Measurements from ENCODE around the gene ATP4A.
"Not testable (repeated sequence)": the region's sequence is repeated elsewhere in the genome, so short reads cannot be mapped to it uniquely, and the experiment has no call there.

The ATP4A gene

DNA sequence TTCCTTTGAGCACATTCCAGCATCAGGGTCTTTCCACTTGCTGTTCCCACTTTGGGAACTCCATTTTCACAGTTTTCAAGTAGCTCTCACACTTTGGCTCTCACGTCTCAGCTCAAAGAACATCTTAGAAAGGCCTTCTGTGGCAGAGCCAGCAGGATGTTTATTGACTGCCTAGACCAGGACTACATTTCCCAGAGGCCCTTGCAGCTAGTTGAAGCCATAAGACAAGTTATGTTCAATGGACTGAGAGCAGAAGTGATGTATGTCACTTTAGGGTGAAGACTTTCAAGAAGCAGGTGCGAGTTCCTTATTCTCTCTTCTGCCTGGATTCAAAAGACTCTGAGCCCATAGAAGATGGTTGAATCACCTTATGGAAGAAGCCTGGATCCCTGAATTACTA is 44.8 kb upstream of the ATP4A start:
- H3K27ac ChIP-seq, result no peak overlapping the region
- H3K36me3 ChIP-seq (ENCODE audit: insufficient read depth), result no peaks in the 10 kb centered on the region
- H4K20me1 ChIP-seq (ENCODE audit: insufficient read depth), result no peaks in the 10 kb centered on the region
- H3K4me2 ChIP-seq, result no peak overlapping the region
- H3K4me3 ChIP-seq (IDR thresholded peaks at IDR 0.05; ENCODE audit: insufficient read depth, low read depth, low read length), result no peak overlapping the region
- no peak overlapping the region for H3K9ac ChIP-seq
- TF ChIP-seq, protein P1, sequence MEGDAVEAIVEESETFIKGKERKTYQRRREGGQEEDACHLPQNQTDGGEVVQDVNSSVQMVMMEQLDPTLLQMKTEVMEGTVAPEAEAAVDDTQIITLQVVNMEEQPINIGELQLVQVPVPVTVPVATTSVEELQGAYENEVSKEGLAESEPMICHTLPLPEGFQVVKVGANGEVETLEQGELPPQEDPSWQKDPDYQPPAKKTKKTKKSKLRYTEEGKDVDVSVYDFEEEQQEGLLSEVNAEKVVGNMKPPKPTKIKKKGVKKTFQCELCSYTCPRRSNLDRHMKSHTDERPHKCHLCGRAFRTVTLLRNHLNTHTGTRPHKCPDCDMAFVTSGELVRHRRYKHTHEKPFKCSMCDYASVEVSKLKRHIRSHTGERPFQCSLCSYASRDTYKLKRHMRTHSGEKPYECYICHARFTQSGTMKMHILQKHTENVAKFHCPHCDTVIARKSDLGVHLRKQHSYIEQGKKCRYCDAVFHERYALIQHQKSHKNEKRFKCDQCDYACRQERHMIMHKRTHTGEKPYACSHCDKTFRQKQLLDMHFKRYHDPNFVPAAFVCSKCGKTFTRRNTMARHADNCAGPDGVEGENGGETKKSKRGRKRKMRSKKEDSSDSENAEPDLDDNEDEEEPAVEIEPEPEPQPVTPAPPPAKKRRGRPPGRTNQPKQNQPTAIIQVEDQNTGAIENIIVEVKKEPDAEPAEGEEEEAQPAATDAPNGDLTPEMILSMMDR (conservative IDR thresholded peaks at IDR 0.05; ENCODE audit: low read depth, low read length), result no peak
- peaks cover 2% of the 10 kb centered on the region; the same call in 1 of the 2 replicates for H3K27me3 ChIP-seq (ENCODE audit: insufficient read depth, low read depth)
- H3K4me1 ChIP-seq (ENCODE audit: low read depth, poor library complexity, severe bottlenecking), result peaks cover 5% of the 10 kb centered on the region
- H2AFZ ChIP-seq (ENCODE audit: low read depth), result no peak overlapping the region
- no peaks in the 10 kb centered on the region; the same call in 1 of the 2 replicates for H3K79me2 ChIP-seq (ENCODE audit: insufficient read depth, low read depth)

DNA sequence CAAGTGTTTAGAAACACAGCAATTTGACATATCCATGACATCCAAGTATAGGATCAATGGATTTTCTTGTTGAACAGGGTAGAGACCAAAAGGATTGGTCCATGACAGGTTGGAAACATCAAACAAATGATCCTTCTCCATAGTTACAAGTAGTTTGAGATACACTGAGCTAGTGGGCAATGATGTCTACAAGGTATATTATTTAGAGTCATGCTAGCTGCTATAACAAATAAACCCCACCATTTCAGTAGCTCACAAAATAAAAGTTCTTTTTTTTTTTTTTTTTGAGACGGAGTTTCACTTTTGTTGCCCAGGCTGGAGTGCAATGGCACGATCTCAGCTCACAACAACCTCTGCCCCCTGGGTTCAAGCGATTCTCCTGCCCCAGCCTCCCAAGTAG is 44.2 kb upstream of the ATP4A start:
- Histone ChIP-seq H3K4me1 (ENCODE audit: low read depth, poor library complexity, severe bottlenecking) (peaks cover 3% of the 10 kb centered on the region), H3K36me3 (ENCODE audit: insufficient read depth) (no peaks in the 10 kb centered on the region)

DNA sequence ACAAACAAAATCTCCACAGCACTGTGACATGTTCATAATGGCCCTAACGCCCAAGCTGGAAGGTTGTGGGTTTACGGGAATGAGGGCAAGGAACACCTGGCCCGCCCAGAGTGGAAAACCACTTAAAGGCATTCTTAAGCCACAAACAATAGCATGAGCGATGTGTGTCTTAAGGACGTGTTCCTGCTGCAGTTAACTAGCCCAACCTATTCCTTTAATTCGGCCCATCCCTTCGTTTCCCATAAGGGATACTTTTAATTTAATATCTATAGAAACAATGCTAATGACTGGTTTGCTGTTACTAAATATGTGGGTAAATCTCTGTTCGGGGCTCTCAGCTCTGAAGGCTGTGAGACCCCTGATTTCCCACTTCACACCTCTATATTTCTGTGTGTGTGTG is 43.7 kb upstream of the ATP4A start:
- H3K4me1 ChIP-seq (ENCODE audit: low read depth, poor library complexity, severe bottlenecking); H3K4me3 ChIP-seq (IDR thresholded peaks at IDR 0.05; ENCODE audit: insufficient read depth, low read depth, low read length); H3K9ac ChIP-seq; H3K36me3 ChIP-seq (ENCODE audit: insufficient read depth); H2AFZ ChIP-seq (ENCODE audit: low read depth); H3K4me2 ChIP-seq; H3K27me3 ChIP-seq (ENCODE audit: insufficient read depth, low read depth); H4K20me1 ChIP-seq (ENCODE audit: insufficient read depth); H3K79me2 ChIP-seq (ENCODE audit: insufficient read depth, low read depth); H3K27ac ChIP-seq: not testable (repeated sequence)

More for the DNA sequence above, 44.2 kb upstream of the ATP4A start:
- no peak overlapping the region for H3K27ac ChIP-seq
- no peak overlapping the region for H2AFZ ChIP-seq (ENCODE audit: low read depth)
- no peak overlapping the region for H3K4me2 ChIP-seq
- no peak overlapping the region for H3K4me3 ChIP-seq (IDR thresholded peaks at IDR 0.05; ENCODE audit: insufficient read depth, low read depth, low read length)
- H3K79me2 ChIP-seq (ENCODE audit: insufficient read depth, low read depth), result no peaks in the 10 kb centered on the region
- no peak overlapping the region for H3K9ac ChIP-seq
- H4K20me1 ChIP-seq (ENCODE audit: insufficient read depth), result no peaks in the 10 kb centered on the region
- peaks cover 2% of the 10 kb centered on the region; the same call in 1 of the 2 replicates for H3K27me3 ChIP-seq (ENCODE audit: insufficient read depth, low read depth)
- TF ChIP-seq, protein P1 (conservative IDR thresholded peaks at IDR 0.05; ENCODE audit: low read depth, low read length), result no peak

DNA sequence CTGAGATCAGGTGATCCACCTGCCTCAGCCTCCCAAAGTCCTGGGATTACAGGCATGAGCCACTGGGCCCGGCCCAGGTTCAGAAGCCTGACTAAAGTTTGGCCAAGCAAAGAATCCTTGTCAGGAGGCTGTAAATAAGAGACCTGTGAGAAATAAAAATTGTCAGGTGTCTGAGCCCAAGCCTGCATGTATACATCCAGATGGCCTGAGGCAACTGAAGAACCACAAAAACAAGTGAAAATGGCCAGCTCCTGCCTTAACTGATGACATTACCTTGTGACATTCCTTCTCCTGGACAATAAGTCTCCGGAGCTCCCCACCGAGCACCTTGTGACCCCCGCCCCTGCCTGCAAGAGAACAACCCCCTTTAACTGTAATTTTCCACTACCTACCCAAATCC is 41.0 kb upstream of the ATP4A start:
- not testable (repeated sequence) for H3K4me2 ChIP-seq; H3K36me3 ChIP-seq (ENCODE audit: insufficient read depth); H3K27ac ChIP-seq; H4K20me1 ChIP-seq (ENCODE audit: insufficient read depth); H3K4me3 ChIP-seq (IDR thresholded peaks at IDR 0.05; ENCODE audit: insufficient read depth, low read depth, low read length); H3K9ac ChIP-seq; H2AFZ ChIP-seq (ENCODE audit: low read depth); H3K79me2 ChIP-seq (ENCODE audit: insufficient read depth, low read depth); H3K4me1 ChIP-seq (ENCODE audit: low read depth, poor library complexity, severe bottlenecking)
- peaks cover 13% of the 10 kb centered on the region; the same call in 1 of the 2 replicates for H3K27me3 ChIP-seq (ENCODE audit: insufficient read depth, low read depth)

DNA sequence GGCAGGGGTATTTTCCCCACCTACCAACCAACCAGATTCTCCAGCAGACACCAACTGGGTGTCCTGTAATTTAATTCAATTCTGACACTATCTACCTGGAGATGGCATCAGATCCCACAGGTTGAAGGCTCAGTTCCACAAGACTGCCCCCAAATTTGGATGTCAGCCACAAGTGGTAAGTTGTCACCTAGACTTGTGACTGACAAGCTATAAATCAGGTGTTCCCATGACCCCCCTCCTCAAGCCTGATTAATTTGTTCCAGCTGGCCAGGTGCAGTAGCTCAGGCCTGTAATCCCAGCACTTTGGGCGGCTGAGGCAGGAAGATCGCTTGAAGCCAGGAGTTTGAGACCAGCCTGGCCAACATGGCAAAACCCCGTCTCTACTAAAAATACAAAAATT is 38.5 kb upstream of the ATP4A start:
- H2AFZ ChIP-seq (ENCODE audit: low read depth), result no peak overlapping the region
- no peak overlapping the region for H3K4me3 ChIP-seq (IDR thresholded peaks at IDR 0.05; ENCODE audit: insufficient read depth, low read depth, low read length)
- H3K27ac ChIP-seq, result no peak overlapping the region
- no peaks in the 10 kb centered on the region for H3K4me1 ChIP-seq (ENCODE audit: low read depth, poor library complexity, severe bottlenecking)
- H3K9ac ChIP-seq, result no peak overlapping the region
- H3K4me2 ChIP-seq, result no peak overlapping the region
- H4K20me1 ChIP-seq (ENCODE audit: insufficient read depth), result no peaks in the 10 kb centered on the region
- TF ChIP-seq, protein P1 (conservative IDR thresholded peaks at IDR 0.05; ENCODE audit: low read depth, low read length), result no peak
- H3K27me3 ChIP-seq (ENCODE audit: insufficient read depth, low read depth), result peaks cover 26% of the 10 kb centered on the region; the same call in 1 of the 2 replicates
- no peaks in the 10 kb centered on the region for H3K79me2 ChIP-seq (ENCODE audit: insufficient read depth, low read depth)
- no peaks in the 10 kb centered on the region for H3K36me3 ChIP-seq (ENCODE audit: insufficient read depth)
